Stimulated activated CD8-positive, alpha-beta memory T cell treated with anti-CD3 and anti-CD28 coated beads, Interleukin-4, amount 100 ng/mL, for 4 hours (primary cell): ENCODE results near the gene ERFE.
"Not testable (repeated sequence)": the region's sequence is repeated elsewhere in the genome, so short reads cannot be mapped to it uniquely, and the experiment has no call there.

ENCODE experiments used
- DNase-seq, 2 donors: peaks; one replicate each; pipeline ENCODE4 v3.0.0-alpha.2; 2020; ENCODE audit warnings: low read depth in 2 of 2, low spot score in 1 of 2

The ERFE gene

DNA sequence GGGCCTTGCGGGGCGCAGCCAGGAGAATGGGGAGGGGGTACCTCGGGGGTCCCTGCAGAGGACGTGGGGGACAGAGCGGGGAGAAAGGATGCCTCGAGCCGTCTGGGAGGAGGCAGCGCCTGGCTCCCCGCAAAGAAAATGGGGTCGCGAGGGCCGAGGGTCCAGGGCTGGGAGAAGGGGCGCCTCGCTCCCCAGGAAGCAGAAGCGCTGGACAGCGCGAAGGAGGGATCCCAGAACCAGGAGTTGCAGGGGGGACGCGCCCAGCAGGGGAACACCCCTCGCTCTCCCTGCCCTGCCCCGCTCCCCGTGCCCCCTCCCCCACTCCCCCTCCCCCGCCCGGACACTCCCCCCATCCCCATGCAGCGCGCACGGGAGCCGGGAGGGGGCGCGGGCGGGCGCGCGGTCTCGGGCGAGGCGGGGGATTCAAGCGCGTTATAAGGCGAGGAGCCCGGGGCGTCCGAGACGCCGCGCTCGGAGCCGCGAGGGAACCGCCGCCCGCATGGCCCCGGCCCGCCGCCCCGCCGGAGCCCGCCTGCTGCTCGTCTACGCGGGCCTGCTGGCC lies at the start of gene ERFE:
Gene ERFE (plus strand): TSS at position 462 of the 562 bp plus-strand sequence. CDS start 38 bp downstream, at position 500.
- peak in 1 of 2 donors; percentile 8 for DNase-seq

GRCh38 chr2:238113611-238114010 lies 45.2 kb upstream of the ERFE start:
- DNase-seq, result no peak

DNA sequence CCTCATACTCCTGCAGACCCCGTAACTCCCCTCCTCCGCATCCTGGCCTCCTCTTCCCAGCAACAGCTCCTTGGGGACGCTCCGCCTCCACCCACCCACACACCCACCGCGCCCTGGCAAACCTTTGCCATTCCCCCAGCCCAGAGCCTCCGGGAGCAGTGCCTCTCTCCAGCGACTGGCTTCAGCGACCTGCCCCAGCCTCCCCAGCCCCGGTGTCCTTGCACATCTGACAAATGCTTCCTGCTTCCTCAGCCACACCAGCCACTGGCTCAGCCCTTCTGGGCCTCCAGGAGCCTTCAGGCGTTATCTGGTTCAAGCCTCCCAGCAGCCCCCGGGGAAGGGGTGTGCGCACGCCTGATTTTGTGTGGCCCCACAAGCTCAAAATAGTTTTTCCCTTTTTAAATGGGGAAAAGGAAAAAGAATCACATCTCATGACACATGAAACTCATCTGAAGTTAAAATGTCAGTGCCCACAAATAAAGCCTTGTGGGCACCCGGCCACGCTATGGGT lies 44.4 kb upstream of the ERFE start:
- DNase-seq, result no peak

DNA sequence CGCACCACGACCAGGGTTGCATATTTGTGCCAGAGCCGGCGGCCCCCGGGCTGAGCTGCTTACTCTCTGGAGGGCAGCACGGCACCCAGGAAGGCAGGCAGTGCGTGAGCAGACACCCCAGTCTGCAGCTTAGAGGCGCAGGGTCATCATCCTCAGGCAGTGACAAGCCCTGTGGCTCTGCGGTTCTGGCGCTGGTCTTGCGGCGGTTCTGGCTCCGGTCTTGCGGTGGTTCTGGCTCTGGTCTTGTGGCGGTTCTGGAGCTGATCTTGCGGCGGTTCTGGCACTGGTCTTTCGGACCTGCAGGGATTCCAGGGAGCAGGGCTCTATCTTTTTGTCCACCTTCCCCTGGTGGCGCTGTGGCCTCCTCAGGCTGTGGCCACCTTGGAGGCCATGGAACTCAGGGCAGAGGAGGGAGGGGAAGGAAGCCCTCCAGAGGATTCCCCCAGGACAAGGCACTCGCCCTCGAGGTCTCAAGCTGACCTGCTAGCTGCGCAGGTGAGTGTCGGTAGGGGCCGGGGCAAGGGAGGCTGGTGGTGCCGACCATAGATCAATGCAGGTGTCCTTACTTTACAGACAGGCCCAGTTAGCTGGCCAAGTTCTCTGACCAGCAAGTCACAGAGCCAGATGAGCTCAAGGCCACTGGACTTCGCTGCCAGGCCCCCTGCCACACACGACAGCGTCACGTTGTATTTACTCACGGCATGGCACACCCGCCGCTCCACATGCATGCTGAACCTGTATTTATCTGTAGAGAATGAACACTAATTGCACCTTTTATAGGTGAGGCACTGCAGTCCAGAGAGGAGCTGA lies 43.7 kb upstream of the ERFE start:
- DNase-seq, result no peak

- not testable (repeated sequence) for DNase-seq
These were observed 43.1 kb upstream of the ERFE start for GRCh38 chr2:238115709-238116108.

DNA sequence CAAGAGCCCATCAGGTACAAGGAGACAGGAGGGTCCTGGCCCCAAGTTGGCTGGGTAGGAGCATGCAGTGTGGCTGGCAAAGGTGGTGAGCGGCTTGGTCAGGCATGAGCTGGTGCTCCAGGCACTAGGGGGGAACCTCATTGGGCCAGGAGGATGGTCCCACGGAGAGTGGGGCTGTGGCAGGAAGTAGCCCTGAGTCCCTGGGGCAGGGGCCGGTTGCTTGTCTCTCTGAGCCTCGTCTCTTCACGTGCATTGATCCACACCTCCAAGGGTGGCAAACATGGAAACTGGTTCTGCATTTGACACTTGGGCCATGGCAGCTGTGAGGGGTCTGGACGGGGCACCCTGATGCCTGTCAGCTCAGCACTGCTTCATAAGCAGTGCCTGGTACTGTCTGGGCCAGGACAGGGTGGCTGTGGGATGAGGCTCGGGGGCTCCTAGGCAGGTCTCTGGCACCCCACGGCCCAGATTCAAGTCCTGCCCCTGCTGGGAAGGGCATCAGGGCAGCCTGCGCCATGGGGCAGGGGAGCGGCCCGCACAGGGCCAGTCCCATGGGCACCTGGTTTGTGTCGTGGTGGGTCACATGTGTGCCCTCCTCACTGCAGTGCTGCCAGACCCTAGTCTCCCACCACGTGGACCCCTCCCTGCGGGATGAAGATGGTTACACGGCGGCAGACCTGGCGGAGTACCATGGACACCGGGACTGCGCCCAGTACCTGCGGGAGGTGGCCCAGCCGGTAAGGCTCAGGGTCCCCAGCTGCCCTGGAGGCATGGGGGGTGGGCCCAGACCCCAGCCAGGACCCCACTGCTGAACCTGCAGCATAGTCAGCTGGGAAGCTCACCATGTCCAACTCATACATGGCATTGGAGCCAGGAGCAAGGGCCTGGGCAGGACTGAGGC lies 42.2 kb upstream of the ERFE start:
- DNase-seq, result no peak

DNA sequence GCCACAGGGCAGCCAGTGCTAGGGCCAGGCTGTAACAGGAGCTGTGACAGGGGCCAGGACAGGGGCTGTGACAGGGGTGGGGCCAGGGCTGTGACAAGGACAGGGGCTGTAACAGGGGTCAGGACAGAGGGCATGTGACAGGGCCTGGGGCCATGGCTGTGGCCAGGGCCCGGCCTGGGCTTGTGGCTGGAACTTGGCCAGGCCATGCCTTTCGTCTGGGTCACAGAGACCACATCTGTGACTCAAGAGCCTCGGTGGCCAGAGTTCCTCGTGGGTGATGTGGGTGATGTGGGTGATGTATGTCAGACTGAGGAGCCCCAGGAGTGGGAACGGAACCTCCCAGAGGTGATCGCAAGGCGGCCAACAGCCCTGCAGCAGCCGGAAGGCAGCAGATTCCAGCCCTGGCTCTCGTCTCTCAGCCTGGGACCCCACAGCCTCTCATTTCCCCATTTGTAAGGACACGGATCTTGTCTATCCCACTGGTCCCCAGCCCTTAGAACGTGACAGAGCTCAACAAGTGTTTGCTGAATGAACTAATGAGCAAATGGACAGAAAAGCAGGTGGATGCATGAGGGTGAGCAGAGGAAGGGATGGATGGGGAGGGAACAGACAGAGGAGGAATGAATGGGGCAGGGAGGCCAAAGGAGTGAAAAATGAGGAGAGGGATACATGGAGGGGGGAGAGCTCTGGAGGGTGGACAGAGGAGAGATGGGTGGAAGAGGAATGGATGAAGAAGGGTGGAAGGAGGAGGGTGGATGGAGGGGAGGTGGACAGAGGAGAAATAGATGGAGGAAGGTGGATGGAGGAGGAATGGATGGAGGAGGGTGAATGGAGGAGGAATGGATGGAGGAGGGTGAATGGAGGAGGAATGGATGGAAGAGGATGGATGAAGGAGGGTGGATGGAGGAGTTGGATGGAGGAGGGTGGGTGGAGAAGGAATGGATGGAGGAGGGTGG lies 41.3 kb upstream of the ERFE start:
- DNase-seq, result no peak

GRCh38 chr2:238119756-238120462 lies 38.9 kb upstream of the ERFE start:
- DNase-seq, result no peak

DNA sequence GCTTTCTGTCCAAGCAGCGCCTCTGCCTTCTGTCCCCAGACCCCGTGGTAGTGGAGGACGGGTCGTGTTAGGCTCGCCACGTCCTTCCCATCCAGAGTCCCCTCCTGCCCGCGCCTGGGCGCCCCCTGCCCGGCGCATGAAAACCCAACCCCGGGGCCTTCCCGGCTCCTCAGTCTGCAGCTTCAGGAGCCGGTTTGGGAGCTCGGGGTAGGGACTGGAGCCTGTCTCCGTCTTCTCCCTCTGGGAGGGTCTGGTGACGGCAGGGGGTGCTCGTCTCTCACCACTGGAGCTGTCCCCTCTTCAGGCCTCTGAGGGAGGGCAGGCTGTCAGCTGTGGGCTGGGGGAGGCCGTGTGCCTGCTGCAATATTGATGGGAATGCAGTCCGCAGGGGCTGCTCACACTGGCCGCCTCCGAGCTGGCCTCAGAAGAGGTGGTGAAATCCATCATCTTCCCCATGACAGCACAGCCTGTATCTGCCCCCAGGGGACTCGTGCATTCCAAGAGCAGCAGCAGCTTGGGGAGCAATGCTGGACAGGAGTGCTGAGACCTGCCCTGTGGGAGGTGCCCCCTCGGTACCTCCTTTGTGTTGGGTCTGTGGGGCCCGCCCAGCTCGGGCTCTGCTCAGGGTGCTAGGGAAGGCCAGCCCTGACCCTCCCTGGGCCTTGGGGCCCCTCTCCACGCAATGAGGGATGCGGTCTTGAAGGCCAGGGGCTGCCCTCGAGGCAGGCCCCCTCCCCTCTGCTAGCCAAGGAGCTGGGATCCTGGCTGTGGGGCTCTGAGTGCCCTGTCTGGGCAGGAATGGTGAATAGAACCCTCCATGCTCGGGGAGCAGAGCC lies 38.1 kb upstream of the ERFE start:
- DNase-seq, result no peak

DNA sequence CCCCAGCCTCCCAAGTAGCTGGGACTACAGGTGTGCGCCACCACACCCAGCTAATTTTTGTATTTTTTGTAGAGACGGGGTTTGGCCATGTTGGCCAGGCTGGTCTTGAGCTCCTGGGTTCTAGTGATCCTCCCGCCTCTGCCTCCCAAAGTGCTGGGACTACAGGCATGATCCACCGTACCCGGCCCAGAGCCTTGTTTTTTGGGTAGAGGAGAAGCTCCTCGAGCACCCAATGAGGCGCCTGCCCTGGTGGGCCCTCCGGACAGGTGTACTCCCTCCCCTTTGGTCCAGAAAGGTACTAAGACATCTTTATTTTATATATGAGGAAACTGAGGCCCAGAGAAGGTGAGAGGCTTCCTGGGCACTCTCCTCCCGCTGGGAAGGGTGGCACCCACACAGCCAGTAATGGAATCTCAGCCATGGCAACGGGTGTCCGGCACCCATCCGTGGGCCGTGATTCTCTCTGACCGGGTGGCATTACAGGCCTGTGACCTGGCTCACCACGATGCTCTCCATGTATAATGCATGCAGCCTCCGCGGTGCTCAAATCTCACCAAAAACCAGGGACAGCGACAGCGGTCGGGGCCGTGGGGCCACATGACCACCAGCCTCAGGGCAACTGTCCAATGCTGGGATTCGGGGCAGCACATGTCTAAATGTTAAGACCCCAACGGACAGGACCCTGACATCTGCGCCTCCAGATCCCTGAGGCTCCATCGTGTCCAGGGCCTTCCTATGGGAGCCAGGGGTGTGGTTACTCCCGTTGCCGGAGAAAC lies 37.1 kb upstream of the ERFE start:
- DNase-seq, result no peak

GRCh38 chr2:238122287-238123217 lies 36.2 kb upstream of the ERFE start:
- no peak for DNase-seq

- DNase-seq, result no peak
These were observed 35.4 kb upstream of the ERFE start for GRCh38 chr2:238123218-238123971.

DNA sequence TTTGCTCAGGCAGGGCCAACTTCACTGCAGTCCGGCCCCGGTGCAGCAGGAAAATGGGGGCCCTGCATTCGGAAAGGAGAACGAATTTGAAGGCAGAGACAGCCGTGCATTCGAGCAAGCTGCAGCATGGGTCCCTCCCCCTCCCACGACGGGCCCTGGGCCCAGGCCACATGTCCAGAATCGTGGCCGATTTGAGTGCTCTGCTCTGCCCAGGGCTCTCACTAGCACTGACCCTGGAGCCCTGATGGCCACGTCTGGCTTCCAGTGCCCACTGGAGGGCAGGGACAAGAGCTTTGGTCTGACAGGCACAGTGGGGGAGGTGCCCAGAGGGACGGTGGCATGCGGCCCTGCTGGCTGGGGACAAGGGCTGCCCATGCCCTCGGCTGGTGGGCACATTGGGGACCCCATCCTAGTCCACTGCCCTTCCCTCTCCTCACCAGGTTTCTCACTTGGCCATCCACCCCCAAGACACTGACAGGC lies 34.7 kb upstream of the ERFE start:
- DNase-seq, result no peak

- DNase-seq, result no peak
These were observed 34.2 kb upstream of the ERFE start for GRCh38 chr2:238124488-238125126.

DNA sequence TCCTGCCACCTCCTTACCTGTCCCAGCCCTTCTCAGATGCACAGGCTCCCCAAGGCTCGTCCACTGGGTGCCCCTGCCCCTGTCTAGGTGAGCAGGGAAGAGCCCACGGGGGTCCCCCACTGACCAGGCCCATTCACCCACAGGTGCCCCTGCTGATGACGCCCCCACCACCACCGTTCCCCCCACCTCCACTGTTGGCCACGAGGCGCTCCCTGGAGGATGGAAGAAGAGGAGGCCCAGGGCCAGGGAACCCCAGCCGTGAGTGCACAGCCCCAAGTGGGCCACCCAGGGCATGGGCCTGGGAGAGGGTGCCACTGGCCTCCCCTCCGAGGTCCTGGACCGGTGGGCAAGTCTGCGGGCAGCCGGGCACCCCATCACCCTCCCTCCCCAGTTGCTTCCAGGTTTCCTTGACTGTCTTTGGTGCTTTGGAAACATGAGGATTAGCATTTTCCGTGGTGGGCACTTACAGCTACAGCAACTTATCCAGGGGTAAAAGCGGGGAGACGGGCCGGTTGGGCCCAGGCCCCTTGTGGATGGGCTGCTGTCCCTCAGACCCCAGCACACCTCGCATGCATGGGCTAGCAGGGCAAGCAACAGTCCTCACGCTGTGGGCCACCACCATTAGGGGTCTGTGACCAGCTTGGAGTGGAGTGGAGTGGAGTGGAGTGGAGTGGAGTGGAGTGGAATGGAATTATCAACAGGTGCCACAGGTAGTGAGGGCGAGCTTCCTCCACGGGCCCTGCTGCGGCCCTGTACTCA lies 33.5 kb upstream of the ERFE start:
- DNase-seq, result no peak
